GM12878 (cell line): ENCODE results near the gene NEBL. TPM values are rescaled to one million over a fixed set of nuclear protein-coding genes. Genes with fewer than 3 reads are reported as not detected.

Source experiments
- ATAC-seq: fragments of 200-7000 bp; cut with Tn5 transposase; 3 replicates; pipeline ENCODE4 v1.9.1; 2020; ENCODE audit warnings: mild to moderate bottlenecking, moderate library complexity
- BruUV-seq: library from RNA; stranded (reverse); fragments of 400-500 nt; replicated peaks from 2 replicates; lab custom pipeline; 2021; lab: Mats Ljungman, UMichigan
- CTCF ChIA-PET: fragments of 300-600 bp; sonication (Branson Sonifier 250); formaldehyde crosslinking; extraction: SDS; loops from one replicate; lab custom pipeline; 2021; ENCODE audit warnings: inconsistent platforms; lab: Yijun Ruan, JAX
- POLR2A ChIA-PET: fragments of 350-600 bp; formaldehyde crosslinking; extraction: SDS; loops from one replicate; lab custom pipeline; 2021; ENCODE audit warnings: inconsistent platforms; lab: Charles Lee
- RAD21 ChIA-PET: fragments of 300-600 bp; sonication (Branson Sonifier 250); formaldehyde crosslinking; loops from one replicate; lab custom pipeline; 2023; ENCODE audit warnings: antibody characterized with exemption; ENCODE audit not compliant: unreplicated experiment; lab: Charles Lee
- SMC1A ChIA-PET: fragments of 300-600 bp; sonication (Branson Sonifier 250); formaldehyde crosslinking; loops from one replicate; lab custom pipeline; 2023; ENCODE audit not compliant: unreplicated experiment, uncharacterized antibody; lab: Charles Lee
- DNase-seq: peaks from one replicate; pipeline ENCODE4 v3.0.0-alpha.2; 2011; ENCODE audit warnings: low read depth, low spot score
- FAIRE-seq: peaks from 3 replicates; lab custom pipeline; 2011; peaks lifted over from hg19 to GRCh38; lab: Jason Lieb, UNC
- H2AFZ ChIP-seq: 2 replicates; pipeline ENCODE4 v1.6.0; 2011; ENCODE audit warnings: low read depth, low read length, control low read depth; ENCODE audit not compliant: control insufficient read depth
- H3K27ac ChIP-seq: 2 replicates; pipeline ENCODE4 v1.5.1; 2011; ENCODE audit warnings: control low read depth; ENCODE audit not compliant: control insufficient read depth, insufficient read depth
- H3K27me3 ChIP-seq, 2 experiments: replicated peaks in 1 of 2; 2 replicates each; pipeline versions ENCODE4 v1.6.0 to v1.6.1; 2011; ENCODE audit warnings: low read length in 1 of 2; ENCODE audit not compliant: control insufficient read depth in 2 of 2, insufficient read depth in 2 of 2
- H3K36me3 ChIP-seq, 2 experiments: 2 replicates each; pipeline ENCODE4 v1.5.1; 2011; ENCODE audit warnings: low read length in 1 of 2; ENCODE audit not compliant: control insufficient read depth in 2 of 2, insufficient read depth in 2 of 2
- H3K4me1 ChIP-seq: 2 replicates; pipeline ENCODE4 v1.6.1; 2011; ENCODE audit warnings: mild to moderate bottlenecking, low read length, moderate library complexity, mixed read lengths; ENCODE audit not compliant: control insufficient read depth, insufficient read depth
- H3K4me2 ChIP-seq: 2 replicates; pipeline ENCODE4 v1.6.0; 2011; ENCODE audit warnings: control low read depth; ENCODE audit not compliant: control insufficient read depth, insufficient read depth
- H3K4me3 ChIP-seq: fragments of 200-600 bp; sonication (generic); 2 replicates; pipeline ENCODE4 v1.5.1; 2016
- H3K79me2 ChIP-seq: 2 replicates; pipeline ENCODE4 v1.6.0; 2011; ENCODE audit warnings: low read length; ENCODE audit not compliant: control insufficient read depth, insufficient read depth
- H3K9ac ChIP-seq: 2 replicates; pipeline ENCODE4 v1.8.0; 2011; ENCODE audit warnings: low read length, control low read depth, mixed read lengths; ENCODE audit not compliant: control insufficient read depth, insufficient read depth
- H3K9me3 ChIP-seq: replicated peaks from 3 replicates; pipeline ENCODE4 v1.5.1; 2011; ENCODE audit warnings: mild to moderate bottlenecking, low read length; ENCODE audit not compliant: control insufficient read depth, insufficient read depth
- H4K20me1 ChIP-seq: 2 replicates; pipeline ENCODE4 v1.6.0; 2011; ENCODE audit not compliant: control insufficient read depth, insufficient read depth
- BCL11A ChIP-seq: IDR thresholded peaks from 2 replicates; pipeline ENCODE4 v1.6.1; 2011; ENCODE audit warnings: low read depth, low read length
- CBFB ChIP-seq: IDR thresholded peaks from 2 replicates; pipeline ENCODE4 v1.6.1; 2016; ENCODE audit warnings: antibody characterized with exemption, low read depth
- E2F4 ChIP-seq: IDR thresholded peaks from 2 replicates; pipeline ENCODE4 v1.6.1; 2012; ENCODE audit warnings: low read depth, low read length, improper control_type of control experiment
- HDAC6 ChIP-seq: fragments of 200-600 bp; sonication (generic); IDR thresholded peaks from one replicate; pipeline ENCODE4 v1.8.0; 2017; ENCODE audit warnings: antibody characterized with exemption; ENCODE audit not compliant: unreplicated experiment
- MYB ChIP-seq: fragments of 150-350 bp; IDR thresholded peaks from 2 replicates; pipeline ENCODE4 v1.6.1; 2014; ENCODE audit warnings: mild to moderate bottlenecking, low read depth, low read length, borderline replicate concordance
- NBN ChIP-seq: fragments of 450-650 bp; IDR thresholded peaks from 2 replicates; pipeline ENCODE4 v1.6.1; 2016
- NFIC ChIP-seq: IDR thresholded peaks from 2 replicates; pipeline ENCODE4 v1.6.1; 2012; ENCODE audit warnings: low read depth, mild to moderate bottlenecking, inconsistent platforms, low read length, moderate library complexity
- NFXL1 ChIP-seq: fragments of 450-650 bp; IDR thresholded peaks from 2 replicates; pipeline ENCODE4 v1.6.1; 2017; ENCODE audit warnings: antibody characterized with exemption, mild to moderate bottlenecking, borderline replicate concordance
- NFYB ChIP-seq: IDR thresholded peaks from 2 replicates; pipeline ENCODE4 v1.6.1; 2011; ENCODE audit warnings: low read depth, mild to moderate bottlenecking, low read length, improper control_type of control experiment, moderate library complexity; ENCODE audit not compliant: insufficient read depth
- NR2F1 ChIP-seq: fragments of 450-650 bp; conservative IDR thresholded peaks from 2 replicates; pipeline ENCODE4 v1.6.1; 2017; ENCODE audit warnings: mild to moderate bottlenecking
- PML ChIP-seq: IDR thresholded peaks from 2 replicates; pipeline ENCODE4 v1.6.1; 2012; ENCODE audit warnings: low read length, inconsistent platforms
- RAD21 ChIP-seq: IDR thresholded peaks from 2 replicates; pipeline ENCODE4 v1.6.1; 2011; ENCODE audit warnings: mild to moderate bottlenecking, low read depth, low read length, moderate library complexity; ENCODE audit not compliant: insufficient read depth
- SMARCA5 ChIP-seq: fragments of 450-650 bp; IDR thresholded peaks from 2 replicates; pipeline ENCODE4 v1.6.1; 2017; ENCODE audit warnings: mild to moderate bottlenecking
- SREBF1 ChIP-seq: IDR thresholded peaks from 2 replicates; pipeline ENCODE4 v1.6.1; 2012; ENCODE audit warnings: mild to moderate bottlenecking, low read length
- ZNF384 ChIP-seq: IDR thresholded peaks from 2 replicates; pipeline ENCODE4 v1.6.1; 2012; ENCODE audit warnings: low read depth, mild to moderate bottlenecking, low read length, improper control_type of control experiment, borderline replicate concordance
- WGBS: methylation state at CpG from one replicate; pipeline ENCODE4 v1.1.6; 2016; ENCODE audit warnings: low lambda C conversion rate; ENCODE audit not compliant: insufficient replicate concordance, insufficient coverage; ENCODE audit errors: missing lambda C conversion rate; 5-methylcytosine and 5-hydroxymethylcytosine counted together
- in situ Hi-C: fragments of 300-500 bp; cut with MboI; formaldehyde crosslinking; loops from 9 replicates; pipeline ENCODE4 v1.14.3; 2018; ENCODE audit warnings: mixed read lengths
- intact Hi-C: fragments of 100-400 bp; cut with micrococcal nuclease; formaldehyde crosslinking; loops from one replicate; pipeline ENCODE4 v1.14.2; 2022; ENCODE audit not compliant: unreplicated experiment
- polyA plus RNA-seq, 11 experiments: library from polyadenylated mRNA; depleted of rRNA in 4 of 11; unstranded in 6 of 11; stranded (reverse) in 5 of 11; fragments of >200 nt; fragmentation: Nextera tagmentation in 4 of 11; fragmentation: Illumina TruSeq in 1 of 11; extraction: Ambion mirVana in 4 of 11; extraction: Trizol in 1 of 11; gene quantifications; 1 replicate in 1 of 11; 2 replicates in 10 of 11; pipeline versions ENCODE4 v1.2.1 to v1.2.3, GENCODE V29; 2011 to 2016; ENCODE audit warnings: inconsistent platforms in 2 of 11, missing spikeins in 2 of 11, low read depth in 1 of 11
- total RNA-seq, 4 experiments: library from RNA; depleted of rRNA in 3 of 4; stranded (reverse); fragments of >200 nt in 3 of 4; fragmentation: Illumina TruSeq in 1 of 4; extraction: Trizol in 1 of 4; gene quantifications; 2 replicates each; pipeline versions ENCODE4 v1.2.1 to v1.2.3, GENCODE V29; 2013 to 2021
- TF ChIP-seq, protein P1 (sequence below): IDR thresholded peaks from 2 replicates; pipeline ENCODE4 v1.6.1; 2012; ENCODE audit warnings: low read depth, low read length, improper control_type of control experiment
- TF ChIP-seq, protein P2 (sequence below): fragments of 450-650 bp; IDR thresholded peaks from 2 replicates; pipeline ENCODE4 v1.6.1; 2017; ENCODE audit warnings: mild to moderate bottlenecking, moderate library complexity

NEBL gene
- total and polyA plus RNA-seq, 10 of the 15 experiments (the other 5 are each of a cell fraction or from before 2014, with no cell fraction given): 0.04 to 0.56 (median 0.11) TPM; not detected in 6

GRCh38 chr10:20882091-20882490, 15.0 kb downstream of the NEBL start:
- Histone ChIP-seq H3K27me3 (no peaks in the 10 kb centered on the region), H3K36me3 (no peaks in the 10 kb centered on the region), H4K20me1 (no peaks in the 10 kb centered on the region), H3K27ac (no peak overlapping the region), H3K9ac (no peak overlapping the region), H2AFZ (no peak overlapping the region), H3K4me1 (no peaks in the 10 kb centered on the region), H3K4me2 (no peak overlapping the region), H3K79me2 (no peaks in the 10 kb centered on the region), H3K4me3 (no peak overlapping the region), H3K9me3 (no peaks in the 10 kb centered on the region)
- no peak for ATAC-seq
- ChIA-PET SMC1A (interaction anchor here (0.6 kb wide), 1 partner anchor 1677 kb away, joined by 3 read pairs; no protein-coding TSS in a partner anchor), CTCF (no interaction called here), RAD21 (no interaction called here), POLR2A (no interaction called here)
- DNase-seq: no peak
- TF ChIP-seq BCL11A (no peak), NFIC (no peak), E2F4 (no peak), NBN (no peak), NR2F1 (no peak), MYB (no peak), CBFB (no peak), SMARCA5 (no peak), ZNF384 (no peak), NFXL1 (no peak), PML (no peak), RAD21 (no peak), SREBF1 (no peak), NFYB (no peak), HDAC6 (no peak)
- TF ChIP-seq, protein P1, sequence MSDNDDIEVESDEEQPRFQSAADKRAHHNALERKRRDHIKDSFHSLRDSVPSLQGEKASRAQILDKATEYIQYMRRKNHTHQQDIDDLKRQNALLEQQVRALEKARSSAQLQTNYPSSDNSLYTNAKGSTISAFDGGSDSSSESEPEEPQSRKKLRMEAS: no peak
- TF ChIP-seq, protein P2, sequence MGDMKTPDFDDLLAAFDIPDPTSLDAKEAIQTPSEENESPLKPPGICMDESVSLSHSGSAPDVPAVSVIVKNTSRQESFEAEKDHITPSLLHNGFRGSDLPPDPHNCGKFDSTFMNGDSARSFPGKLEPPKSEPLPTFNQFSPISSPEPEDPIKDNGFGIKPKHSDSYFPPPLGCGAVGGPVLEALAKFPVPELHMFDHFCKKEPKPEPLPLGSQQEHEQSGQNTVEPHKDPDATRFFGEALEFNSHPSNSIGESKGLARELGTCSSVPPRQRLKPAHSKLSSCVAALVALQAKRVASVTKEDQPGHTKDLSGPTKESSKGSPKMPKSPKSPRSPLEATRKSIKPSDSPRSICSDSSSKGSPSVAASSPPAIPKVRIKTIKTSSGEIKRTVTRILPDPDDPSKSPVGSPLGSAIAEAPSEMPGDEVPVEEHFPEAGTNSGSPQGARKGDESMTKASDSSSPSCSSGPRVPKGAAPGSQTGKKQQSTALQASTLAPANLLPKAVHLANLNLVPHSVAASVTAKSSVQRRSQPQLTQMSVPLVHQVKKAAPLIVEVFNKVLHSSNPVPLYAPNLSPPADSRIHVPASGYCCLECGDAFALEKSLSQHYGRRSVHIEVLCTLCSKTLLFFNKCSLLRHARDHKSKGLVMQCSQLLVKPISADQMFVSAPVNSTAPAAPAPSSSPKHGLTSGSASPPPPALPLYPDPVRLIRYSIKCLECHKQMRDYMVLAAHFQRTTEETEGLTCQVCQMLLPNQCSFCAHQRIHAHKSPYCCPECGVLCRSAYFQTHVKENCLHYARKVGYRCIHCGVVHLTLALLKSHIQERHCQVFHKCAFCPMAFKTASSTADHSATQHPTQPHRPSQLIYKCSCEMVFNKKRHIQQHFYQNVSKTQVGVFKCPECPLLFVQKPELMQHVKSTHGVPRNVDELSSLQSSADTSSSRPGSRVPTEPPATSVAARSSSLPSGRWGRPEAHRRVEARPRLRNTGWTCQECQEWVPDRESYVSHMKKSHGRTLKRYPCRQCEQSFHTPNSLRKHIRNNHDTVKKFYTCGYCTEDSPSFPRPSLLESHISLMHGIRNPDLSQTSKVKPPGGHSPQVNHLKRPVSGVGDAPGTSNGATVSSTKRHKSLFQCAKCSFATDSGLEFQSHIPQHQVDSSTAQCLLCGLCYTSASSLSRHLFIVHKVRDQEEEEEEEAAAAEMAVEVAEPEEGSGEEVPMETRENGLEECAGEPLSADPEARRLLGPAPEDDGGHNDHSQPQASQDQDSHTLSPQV: no peak
- BruUV-seq: no TSS peak
- in situ Hi-C loops: no loop called here
- no peak for FAIRE-seq
- WGBS: 0% methylated on average over 2 of the region's 2 CpGs
- intact Hi-C loops: loop anchor here (5.0 to 10.0 kb wide), 2 partner anchors 140 to 363 kb away; no protein-coding TSS in a partner anchor
